ENCODE results near the gene COG3. TPM values are rescaled to one million over a fixed set of nuclear protein-coding genes. Genes with fewer than 3 reads are reported as not detected.

COG3 gene
- total and polyA plus RNA-seq, 2 experiments from 2014 or later, result 17.1 to 23.9 TPM

GRCh38 chr13:45518525-45519245 is 53.9 kb downstream of the COG3 start (continued):
- TF ChIP-seq, protein P1, sequence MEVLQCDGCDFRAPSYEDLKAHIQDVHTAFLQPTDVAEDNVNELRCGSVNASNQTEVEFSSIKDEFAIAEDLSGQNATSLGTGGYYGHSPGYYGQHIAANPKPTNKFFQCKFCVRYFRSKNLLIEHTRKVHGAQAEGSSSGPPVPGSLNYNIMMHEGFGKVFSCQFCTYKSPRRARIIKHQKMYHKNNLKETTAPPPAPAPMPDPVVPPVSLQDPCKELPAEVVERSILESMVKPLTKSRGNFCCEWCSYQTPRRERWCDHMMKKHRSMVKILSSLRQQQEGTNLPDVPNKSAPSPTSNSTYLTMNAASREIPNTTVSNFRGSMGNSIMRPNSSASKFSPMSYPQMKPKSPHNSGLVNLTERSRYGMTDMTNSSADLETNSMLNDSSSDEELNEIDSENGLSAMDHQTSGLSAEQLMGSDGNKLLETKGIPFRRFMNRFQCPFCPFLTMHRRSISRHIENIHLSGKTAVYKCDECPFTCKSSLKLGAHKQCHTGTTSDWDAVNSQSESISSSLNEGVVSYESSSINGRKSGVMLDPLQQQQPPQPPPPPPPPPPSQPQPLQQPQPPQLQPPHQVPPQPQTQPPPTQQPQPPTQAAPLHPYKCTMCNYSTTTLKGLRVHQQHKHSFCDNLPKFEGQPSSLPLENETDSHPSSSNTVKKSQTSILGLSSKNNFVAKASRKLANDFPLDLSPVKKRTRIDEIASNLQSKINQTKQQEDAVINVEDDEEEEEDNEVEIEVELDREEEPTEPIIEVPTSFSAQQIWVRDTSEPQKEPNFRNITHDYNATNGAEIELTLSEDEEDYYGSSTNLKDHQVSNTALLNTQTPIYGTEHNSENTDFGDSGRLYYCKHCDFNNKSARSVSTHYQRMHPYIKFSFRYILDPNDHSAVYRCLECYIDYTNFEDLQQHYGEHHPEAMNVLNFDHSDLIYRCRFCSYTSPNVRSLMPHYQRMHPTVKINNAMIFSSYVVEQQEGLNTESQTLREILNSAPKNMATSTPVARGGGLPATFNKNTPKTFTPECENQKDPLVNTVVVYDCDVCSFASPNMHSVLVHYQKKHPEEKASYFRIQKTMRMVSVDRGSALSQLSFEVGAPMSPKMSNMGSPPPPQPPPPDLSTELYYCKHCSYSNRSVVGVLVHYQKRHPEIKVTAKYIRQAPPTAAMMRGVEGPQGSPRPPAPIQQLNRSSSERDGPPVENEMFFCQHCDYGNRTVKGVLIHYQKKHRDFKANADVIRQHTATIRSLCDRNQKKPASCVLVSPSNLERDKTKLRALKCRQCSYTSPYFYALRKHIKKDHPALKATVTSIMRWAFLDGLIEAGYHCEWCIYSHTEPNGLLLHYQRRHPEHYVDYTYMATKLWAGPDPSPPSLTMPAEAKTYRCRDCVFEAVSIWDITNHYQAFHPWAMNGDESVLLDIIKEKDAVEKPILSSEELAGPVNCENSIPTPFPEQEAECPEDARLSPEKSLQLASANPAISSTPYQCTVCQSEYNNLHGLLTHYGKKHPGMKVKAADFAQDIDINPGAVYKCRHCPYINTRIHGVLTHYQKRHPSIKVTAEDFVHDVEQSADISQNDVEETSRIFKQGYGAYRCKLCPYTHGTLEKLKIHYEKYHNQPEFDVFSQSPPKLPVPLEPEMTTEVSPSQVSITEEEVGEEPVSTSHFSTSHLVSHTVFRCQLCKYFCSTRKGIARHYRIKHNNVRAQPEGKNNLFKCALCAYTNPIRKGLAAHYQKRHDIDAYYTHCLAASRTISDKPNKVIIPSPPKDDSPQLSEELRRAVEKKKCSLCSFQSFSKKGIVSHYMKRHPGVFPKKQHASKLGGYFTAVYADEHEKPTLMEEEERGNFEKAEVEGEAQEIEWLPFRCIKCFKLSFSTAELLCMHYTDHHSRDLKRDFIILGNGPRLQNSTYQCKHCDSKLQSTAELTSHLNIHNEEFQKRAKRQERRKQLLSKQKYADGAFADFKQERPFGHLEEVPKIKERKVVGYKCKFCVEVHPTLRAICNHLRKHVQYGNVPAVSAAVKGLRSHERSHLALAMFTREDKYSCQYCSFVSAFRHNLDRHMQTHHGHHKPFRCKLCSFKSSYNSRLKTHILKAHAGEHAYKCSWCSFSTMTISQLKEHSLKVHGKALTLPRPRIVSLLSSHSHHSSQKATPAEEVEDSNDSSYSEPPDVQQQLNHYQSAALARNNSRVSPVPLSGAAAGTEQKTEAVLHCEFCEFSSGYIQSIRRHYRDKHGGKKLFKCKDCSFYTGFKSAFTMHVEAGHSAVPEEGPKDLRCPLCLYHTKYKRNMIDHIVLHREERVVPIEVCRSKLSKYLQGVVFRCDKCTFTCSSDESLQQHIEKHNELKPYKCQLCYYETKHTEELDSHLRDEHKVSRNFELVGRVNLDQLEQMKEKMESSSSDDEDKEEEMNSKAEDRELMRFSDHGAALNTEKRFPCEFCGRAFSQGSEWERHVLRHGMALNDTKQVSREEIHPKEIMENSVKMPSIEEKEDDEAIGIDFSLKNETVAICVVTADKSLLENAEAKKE (CRISPR knock-in tag; IDR thresholded peaks at IDR 0.05), result no peak
- TF ChIP-seq ZNF114 (CRISPR knock-in tag; IDR thresholded peaks at IDR 0.05), result no peak
- TF ChIP-seq ZNF331 (CRISPR knock-in tag; IDR thresholded peaks at IDR 0.05; ENCODE audit: low read depth), result no peak
- no peak for TF ChIP-seq CREB1 (CRISPR knock-in tag; IDR thresholded peaks at IDR 0.05; ENCODE audit: low read depth)
- TF ChIP-seq, protein P2, sequence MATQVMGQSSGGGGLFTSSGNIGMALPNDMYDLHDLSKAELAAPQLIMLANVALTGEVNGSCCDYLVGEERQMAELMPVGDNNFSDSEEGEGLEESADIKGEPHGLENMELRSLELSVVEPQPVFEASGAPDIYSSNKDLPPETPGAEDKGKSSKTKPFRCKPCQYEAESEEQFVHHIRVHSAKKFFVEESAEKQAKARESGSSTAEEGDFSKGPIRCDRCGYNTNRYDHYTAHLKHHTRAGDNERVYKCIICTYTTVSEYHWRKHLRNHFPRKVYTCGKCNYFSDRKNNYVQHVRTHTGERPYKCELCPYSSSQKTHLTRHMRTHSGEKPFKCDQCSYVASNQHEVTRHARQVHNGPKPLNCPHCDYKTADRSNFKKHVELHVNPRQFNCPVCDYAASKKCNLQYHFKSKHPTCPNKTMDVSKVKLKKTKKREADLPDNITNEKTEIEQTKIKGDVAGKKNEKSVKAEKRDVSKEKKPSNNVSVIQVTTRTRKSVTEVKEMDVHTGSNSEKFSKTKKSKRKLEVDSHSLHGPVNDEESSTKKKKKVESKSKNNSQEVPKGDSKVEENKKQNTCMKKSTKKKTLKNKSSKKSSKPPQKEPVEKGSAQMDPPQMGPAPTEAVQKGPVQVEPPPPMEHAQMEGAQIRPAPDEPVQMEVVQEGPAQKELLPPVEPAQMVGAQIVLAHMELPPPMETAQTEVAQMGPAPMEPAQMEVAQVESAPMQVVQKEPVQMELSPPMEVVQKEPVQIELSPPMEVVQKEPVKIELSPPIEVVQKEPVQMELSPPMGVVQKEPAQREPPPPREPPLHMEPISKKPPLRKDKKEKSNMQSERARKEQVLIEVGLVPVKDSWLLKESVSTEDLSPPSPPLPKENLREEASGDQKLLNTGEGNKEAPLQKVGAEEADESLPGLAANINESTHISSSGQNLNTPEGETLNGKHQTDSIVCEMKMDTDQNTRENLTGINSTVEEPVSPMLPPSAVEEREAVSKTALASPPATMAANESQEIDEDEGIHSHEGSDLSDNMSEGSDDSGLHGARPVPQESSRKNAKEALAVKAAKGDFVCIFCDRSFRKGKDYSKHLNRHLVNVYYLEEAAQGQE (IDR thresholded peaks at IDR 0.05; ENCODE audit: unreplicated experiment), result no peak
- TF ChIP-seq STAT1 (IDR thresholded peaks at IDR 0.05; ENCODE audit: unreplicated experiment), result no peak
- TF ChIP-seq, protein P3, sequence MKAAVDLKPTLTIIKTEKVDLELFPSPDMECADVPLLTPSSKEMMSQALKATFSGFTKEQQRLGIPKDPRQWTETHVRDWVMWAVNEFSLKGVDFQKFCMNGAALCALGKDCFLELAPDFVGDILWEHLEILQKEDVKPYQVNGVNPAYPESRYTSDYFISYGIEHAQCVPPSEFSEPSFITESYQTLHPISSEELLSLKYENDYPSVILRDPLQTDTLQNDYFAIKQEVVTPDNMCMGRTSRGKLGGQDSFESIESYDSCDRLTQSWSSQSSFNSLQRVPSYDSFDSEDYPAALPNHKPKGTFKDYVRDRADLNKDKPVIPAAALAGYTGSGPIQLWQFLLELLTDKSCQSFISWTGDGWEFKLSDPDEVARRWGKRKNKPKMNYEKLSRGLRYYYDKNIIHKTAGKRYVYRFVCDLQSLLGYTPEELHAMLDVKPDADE (IDR thresholded peaks at IDR 0.05), result no peak

Data from GM23338 (cell line).